Measurements from ENCODE around the gene RCOR3.
"Not testable (repeated sequence)": the region's sequence is repeated elsewhere in the genome, so short reads cannot be mapped to it uniquely, and the experiment has no call there.

RCOR3 gene

GRCh38 chr1:211260141-211261107 is 1.3 kb downstream of the RCOR3 start:
- DNase-seq: peak; percentile 65

GRCh38 chr1:211261229-211261628 is 2.1 kb downstream of the RCOR3 start:
- DNase-seq: no peak

GRCh38 chr1:211263022-211263421 is 3.9 kb downstream of the RCOR3 start:
- not testable (repeated sequence) for DNase-seq

GRCh38 chr1:211267204-211267857 is 8.2 kb downstream of the RCOR3 start:
- no peak for DNase-seq

GRCh38 chr1:211279340-211279739 is 20.2 kb downstream of the RCOR3 start:
- no peak for DNase-seq

GRCh38 chr1:211280910-211281309 is 21.7 kb downstream of the RCOR3 start:
- DNase-seq: no peak

GRCh38 chr1:211281320-211282022 is 22.3 kb downstream of the RCOR3 start:
- no peak for DNase-seq

GRCh38 chr1:211282023-211282373 is 22.8 kb downstream of the RCOR3 start:
- no peak for DNase-seq

- DNase-seq: no peak
Observed at GRCh38 chr1:211285196-211285595, 26.0 kb downstream of the RCOR3 start.

- no peak for DNase-seq
Observed at GRCh38 chr1:211287218-211287617, 28.1 kb downstream of the RCOR3 start.

- no peak for DNase-seq
Observed at GRCh38 chr1:211292411-211292810, 33.2 kb downstream of the RCOR3 start.

- no peak for DNase-seq
Observed at GRCh38 chr1:211296396-211296795, 37.2 kb downstream of the RCOR3 start.

- DNase-seq: no peak
Observed at GRCh38 chr1:211305044-211305443, 45.9 kb downstream of the RCOR3 start.

- DNase-seq: no peak
Observed at GRCh38 chr1:211309617-211310016, 50.5 kb downstream of the RCOR3 start.

GRCh38 chr1:211313392-211313791 is 54.2 kb downstream of the RCOR3 start:
- no peak for DNase-seq

GRCh38 chr1:211318576-211319280 is 59.6 kb downstream of the RCOR3 start:
- no peak for DNase-seq

GRCh38 chr1:211319892-211320291 is 60.7 kb downstream of the RCOR3 start:
- no peak for DNase-seq

GRCh38 chr1:211320980-211321379 is 61.8 kb downstream of the RCOR3 start:
- no peak for DNase-seq

- not testable (repeated sequence) for DNase-seq
Observed at GRCh38 chr1:211321646-211322045, 62.5 kb downstream of the RCOR3 start.

- DNase-seq: peak; percentile 42
Observed at GRCh38 chr1:211323156-211324063, 64.2 kb downstream of the RCOR3 start.

- no peak for DNase-seq
Observed at GRCh38 chr1:211324992-211325775, 66.0 kb downstream of the RCOR3 start.
